Mucosa of descending colon (tissue), 3 donors: ENCODE results near the gene ABHD16A. TPM values are rescaled to one million over a fixed set of nuclear protein-coding genes. Genes with fewer than 3 reads are reported as not detected.

ENCODE experiments used
- ATAC-seq: fragments of 200-7000 bp; cut with Tn5 transposase; one replicate; pipeline ENCODE4 v1.9.1; 2020; ENCODE audit warnings: mild to moderate bottlenecking, moderate library complexity
- DNase-seq, 3 donors: peaks; one replicate each; pipeline ENCODE4 v3.0.0-alpha.2; 2020
- H3K36me3 ChIP-seq: fragments of 200-600 bp; one replicate; pipeline ENCODE4 v1.8.0; 2021; ENCODE audit warnings: low read depth, mild to moderate bottlenecking
- H3K4me1 ChIP-seq: fragments of 200-600 bp; one replicate; pipeline ENCODE4 v1.8.0; 2021; ENCODE audit warnings: low read depth, mild to moderate bottlenecking
- H3K4me3 ChIP-seq: fragments of 200-600 bp; one replicate; pipeline ENCODE4 v1.8.0; 2021; ENCODE audit warnings: mild to moderate bottlenecking
- H3K9me3 ChIP-seq: fragments of 200-600 bp; one replicate; pipeline ENCODE4 v1.8.0; 2021; ENCODE audit warnings: mild to moderate bottlenecking
- intact Hi-C, 2 donors: fragments of 100-400 bp; cut with DNase I in 1 of 2; cut with micrococcal nuclease in 1 of 2; formaldehyde crosslinking; loops; one replicate each; pipeline versions ENCODE4 v1.11.0 to v1.11.1; 2022; cut with DNase I, micrococcal nuclease
- microRNA-seq: library from miRNA; unstranded; fragments of <30 nt; microRNA quantifications from one replicate; pipeline ENCODE4, GENCODE V29; 2019
- total RNA-seq, 3 donors: library from RNA; stranded (reverse); fragmentation: NEBNext Ultra II Directional in 2 of 3; extraction: Animal tissue kit (Norgen Biotek cat#: 25700) in 2 of 3; gene quantifications; one replicate each; pipeline versions ENCODE4 v1.2.1 to v1.2.4, GENCODE V29; 2021 to 2023
- TF ChIP-seq, protein P1 (sequence below): fragments of 200-600 bp; IDR thresholded peaks from one replicate; pipeline ENCODE4 v1.8.0; 2022; ENCODE audit warnings: antibody characterized with exemption, mild to moderate bottlenecking
- donor health status: DM: no; HTN: no; CAD: no; lungs with moderate emphysema.
- donor health status: DM: no; HTN: no; CAD: no.
- donor health status: DM: no; HTN: yes; CAD: no.

The ABHD16A gene
- total RNA-seq, 3 donors from 2014 or later: 55.3 to 69.4 (median 68.4) TPM

- intact Hi-C loops: no loop called here
- TF ChIP-seq, protein P1, sequence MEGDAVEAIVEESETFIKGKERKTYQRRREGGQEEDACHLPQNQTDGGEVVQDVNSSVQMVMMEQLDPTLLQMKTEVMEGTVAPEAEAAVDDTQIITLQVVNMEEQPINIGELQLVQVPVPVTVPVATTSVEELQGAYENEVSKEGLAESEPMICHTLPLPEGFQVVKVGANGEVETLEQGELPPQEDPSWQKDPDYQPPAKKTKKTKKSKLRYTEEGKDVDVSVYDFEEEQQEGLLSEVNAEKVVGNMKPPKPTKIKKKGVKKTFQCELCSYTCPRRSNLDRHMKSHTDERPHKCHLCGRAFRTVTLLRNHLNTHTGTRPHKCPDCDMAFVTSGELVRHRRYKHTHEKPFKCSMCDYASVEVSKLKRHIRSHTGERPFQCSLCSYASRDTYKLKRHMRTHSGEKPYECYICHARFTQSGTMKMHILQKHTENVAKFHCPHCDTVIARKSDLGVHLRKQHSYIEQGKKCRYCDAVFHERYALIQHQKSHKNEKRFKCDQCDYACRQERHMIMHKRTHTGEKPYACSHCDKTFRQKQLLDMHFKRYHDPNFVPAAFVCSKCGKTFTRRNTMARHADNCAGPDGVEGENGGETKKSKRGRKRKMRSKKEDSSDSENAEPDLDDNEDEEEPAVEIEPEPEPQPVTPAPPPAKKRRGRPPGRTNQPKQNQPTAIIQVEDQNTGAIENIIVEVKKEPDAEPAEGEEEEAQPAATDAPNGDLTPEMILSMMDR: no peak
- Histone ChIP-seq H3K4me3 (no peak overlapping the region), H3K4me1 (no peaks in the 10 kb centered on the region), H3K36me3 (peaks cover 30% of the 10 kb centered on the region), H3K9me3 (no peaks in the 10 kb centered on the region)
- DNase-seq: no peak
- ATAC-seq: no peak
Observed at GRCh38 chr6:31641370-31641769, 61.8 kb downstream of the ABHD16A start.

DNA sequence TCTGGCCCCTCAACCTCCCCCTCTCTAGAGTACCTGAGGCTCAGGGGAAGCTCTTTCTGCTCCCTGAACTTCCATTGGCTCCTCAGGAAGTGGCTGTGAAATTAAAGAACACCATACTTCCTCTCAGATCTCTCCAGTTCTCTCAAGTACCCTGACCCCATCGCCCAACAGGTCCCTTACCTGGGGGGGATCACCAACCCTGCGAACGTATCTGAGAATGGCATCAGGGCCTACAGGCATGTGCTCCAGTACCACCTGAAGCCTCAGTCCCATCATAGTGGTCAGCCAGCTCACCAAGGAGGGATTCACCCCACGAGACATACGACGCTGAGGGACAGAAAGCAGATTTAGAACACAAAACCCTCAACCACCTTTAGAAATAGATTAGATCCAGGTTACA is 62.5 kb downstream of the ABHD16A start:
- TF ChIP-seq, protein P1: no peak
- no peak for DNase-seq
- ATAC-seq: no peak
- intact Hi-C loops: no loop called here
- H3K9me3 ChIP-seq: no peaks in the 10 kb centered on the region
- H3K4me3 ChIP-seq: no peak overlapping the region
- H3K36me3 ChIP-seq: peaks cover 23% of the 10 kb centered on the region
- no peaks in the 10 kb centered on the region for H3K4me1 ChIP-seq

GRCh38 chr6:31639449-31639861 is 63.7 kb downstream of the ABHD16A start:
- Histone ChIP-seq H3K36me3 (peaks cover 17% of the 10 kb centered on the region), H3K4me3 (no peak overlapping the region), H3K9me3 (no peaks in the 10 kb centered on the region), H3K4me1 (no peaks in the 10 kb centered on the region)
- TF ChIP-seq, protein P1: no peak
- intact Hi-C loops: no loop called here
- ATAC-seq (no peak), DNase-seq (no peak)

DNA sequence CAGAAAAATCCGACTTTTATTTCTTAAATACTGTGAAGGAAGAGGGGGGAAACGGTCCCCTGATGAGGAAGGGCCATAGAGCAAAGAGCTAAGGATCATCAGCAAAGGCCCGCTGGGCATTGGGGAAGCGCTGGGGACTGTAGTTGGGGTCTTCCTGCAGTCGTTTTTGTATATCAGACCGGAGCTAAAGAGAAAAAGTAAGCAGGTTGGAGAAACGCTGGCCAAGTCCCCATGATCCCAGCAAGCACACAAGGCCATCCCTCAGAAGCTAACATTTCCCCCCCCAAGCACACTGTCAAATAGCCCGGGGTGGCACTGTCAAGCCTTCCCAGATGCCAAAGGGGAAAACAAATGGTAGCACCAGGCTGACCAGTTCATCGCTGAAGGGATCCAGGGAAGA is 64.1 kb downstream of the ABHD16A start:
- Histone ChIP-seq H3K4me1 (no peaks in the 10 kb centered on the region), H3K9me3 (no peaks in the 10 kb centered on the region), H3K4me3 (no peak overlapping the region), H3K36me3 (peaks cover 17% of the 10 kb centered on the region)
- TF ChIP-seq, protein P1: no peak
- DNase-seq (no peak), ATAC-seq (peak; percentile 3)
- intact Hi-C loops: no loop called here

Small RNA genes within 50 kb of the gene (microRNA-seq; reads per million reads assigned to microRNA genes)
- 0.70 reads per million for gene MIR4646

Other genes with a start within 250 kb of the ABHD16A start
- 1 to 10 TPM; 1.3 to 4.1 (median 2.9) TPM for gene MICB, start 205.2 kb downstream of the ABHD16A start, total RNA-seq
- gene MCCD1, start 174.4 kb downstream of the ABHD16A start, total RNA-seq: not detected
- gene DDX39B, start 161.3 kb downstream of the ABHD16A start, total RNA-seq: 100 to 1,000 TPM; 239 to 309 (median 295) TPM
- 1 to 10 TPM in 2 of 3 donors, under 1 TPM in 1; 0.55 to 4.5 (median 1.2) TPM for gene ATP6V1G2, start 156.7 kb downstream of the ABHD16A start, total RNA-seq
- 10 to 100 TPM; 15.8 to 27.8 (median 18.3) TPM for gene NFKBIL1, start 155.7 kb downstream of the ABHD16A start, total RNA-seq
- under 1 TPM in 2 of 3 donors, not detected in 1; 0.20 to 0.22 TPM for gene LTA, start 131.0 kb downstream of the ABHD16A start, total RNA-seq
- 1 to 10 TPM in 2 of 3 donors, under 1 TPM in 1; 0.41 to 1.7 (median 1.1) TPM for gene TNF, start 127.8 kb downstream of the ABHD16A start, total RNA-seq
- gene LTB, start 120.9 kb downstream of the ABHD16A start, total RNA-seq: 1 to 10 TPM; 2.1 to 3.4 (median 2.2) TPM
- gene LST1, start 117.0 kb downstream of the ABHD16A start, total RNA-seq: 10 to 100 TPM in 1 of 3 donors, 1 to 10 TPM in 2; 3.9 to 11.3 (median 6.6) TPM
- gene NCR3, start 110.3 kb downstream of the ABHD16A start, total RNA-seq: under 1 TPM in 1 of 3 donors, not detected in 2; 0.46 TPM
- gene AIF1, start 88.1 kb downstream of the ABHD16A start, total RNA-seq: 10 to 100 TPM in 2 of 3 donors, 1 to 10 TPM in 1; 6.1 to 28.4 (median 17.3) TPM
- gene PRRC2A, start 82.6 kb downstream of the ABHD16A start, total RNA-seq: 100 to 1,000 TPM; 109 to 151 (median 120) TPM
- 100 to 1,000 TPM; 282 to 298 (median 293) TPM for gene BAG6, start 50.7 kb downstream of the ABHD16A start, total RNA-seq
- gene APOM, start 47.4 kb downstream of the ABHD16A start, total RNA-seq: 1 to 10 TPM; 2.2 to 2.7 (median 2.4) TPM
- gene C6orf47, start 42.5 kb downstream of the ABHD16A start, total RNA-seq: 10 to 100 TPM; 28.5 to 33.0 (median 32.3) TPM
- 10 to 100 TPM; 13.4 to 17.7 (median 17.4) TPM for gene GPANK1, start 38.3 kb downstream of the ABHD16A start, total RNA-seq
- 100 to 1,000 TPM; 125 to 147 (median 134) TPM for gene CSNK2B, start 37.2 kb downstream of the ABHD16A start, total RNA-seq
- 10 to 100 TPM; 13.1 to 17.2 (median 15.5) TPM for gene LY6G5B, start 33.3 kb downstream of the ABHD16A start, total RNA-seq
- 1 to 10 TPM; 1.7 to 4.2 (median 2.1) TPM for gene LY6G5C, start 22.3 kb downstream of the ABHD16A start, total RNA-seq
- gene LY6G6F, start 3.5 kb upstream of the ABHD16A start, total RNA-seq: not detected
- gene LY6G6D, start 12.0 kb upstream of the ABHD16A start, total RNA-seq: 1 to 10 TPM in 1 of 3 donors, under 1 TPM in 1, not detected in 1; 0.90 to 6.1 TPM
- gene LY6G6C, start 18.4 kb upstream of the ABHD16A start, total RNA-seq: under 1 TPM in 1 of 3 donors, not detected in 2; 0.32 TPM
- gene MPIG6B, start 20.0 kb upstream of the ABHD16A start, total RNA-seq: 1 to 10 TPM in 1 of 3 donors, under 1 TPM in 2; 0.48 to 1.4 (median 0.57) TPM
- 100 to 1,000 TPM in 1 of 3 donors, 10 to 100 TPM in 2; 56.1 to 152 (median 99.5) TPM for gene DDAH2, start 26.0 kb upstream of the ABHD16A start, total RNA-seq
- 100 to 1,000 TPM; 269 to 555 (median 441) TPM for gene CLIC1, start 33.2 kb upstream of the ABHD16A start, total RNA-seq
- gene MSH5, start 36.7 kb upstream of the ABHD16A start, total RNA-seq: 10 to 100 TPM; 14.1 to 29.9 (median 29.7) TPM
- gene SAPCD1, start 59.3 kb upstream of the ABHD16A start, total RNA-seq: 1 to 10 TPM; 2.5 to 9.6 (median 4.3) TPM
- 1 to 10 TPM; 5.9 to 8.2 (median 6.9) TPM for gene VWA7, start 74.0 kb upstream of the ABHD16A start, total RNA-seq
- gene VARS1, start 92.4 kb upstream of the ABHD16A start, total RNA-seq: 10 to 100 TPM; 41.7 to 65.8 (median 45.0) TPM
- 10 to 100 TPM; 21.7 to 35.5 (median 33.8) TPM for gene LSM2, start 103.6 kb upstream of the ABHD16A start, total RNA-seq
- gene HSPA1L, start 112.0 kb upstream of the ABHD16A start, total RNA-seq: 1 to 10 TPM; 1.2 to 3.4 (median 1.3) TPM
- gene HSPA1A, start 112.2 kb upstream of the ABHD16A start, total RNA-seq: 100 to 1,000 TPM in 2 of 3 donors, 10 to 100 TPM in 1; 73.6 to 274 (median 107) TPM
- gene HSPA1B, start 124.4 kb upstream of the ABHD16A start, total RNA-seq: 100 to 1,000 TPM; 172 to 254 (median 200) TPM
- 10 to 100 TPM; 44.0 to 65.7 (median 45.0) TPM for gene NEU1, start 159.5 kb upstream of the ABHD16A start, total RNA-seq
- 100 to 1,000 TPM; 332 to 795 (median 740) TPM for gene SLC44A4, start 175.7 kb upstream of the ABHD16A start, total RNA-seq
- gene EHMT2, start 194.4 kb upstream of the ABHD16A start, total RNA-seq: 10 to 100 TPM; 29.6 to 50.1 (median 36.4) TPM
- gene ZBTB12, start 198.8 kb upstream of the ABHD16A start, total RNA-seq: 1 to 10 TPM; 2.3 to 6.2 (median 3.4) TPM
- 10 to 100 TPM in 2 of 3 donors, 1 to 10 TPM in 1; 5.5 to 33.7 (median 17.9) TPM for gene C2, start 224.4 kb upstream of the ABHD16A start, total RNA-seq
- gene CFB, start 242.8 kb upstream of the ABHD16A start, total RNA-seq: 100 to 1,000 TPM in 1 of 3 donors, 10 to 100 TPM in 2; 34.5 to 178 (median 40.4) TPM